Measurements from ENCODE around the gene ULK1. TPM values are rescaled to one million over a fixed set of nuclear protein-coding genes. Genes with fewer than 3 reads are reported as not detected.

The ULK1 gene
- total and polyA plus RNA-seq, 10 donors = 9.9 to 60.7 (median 46.7) TPM

DNA sequence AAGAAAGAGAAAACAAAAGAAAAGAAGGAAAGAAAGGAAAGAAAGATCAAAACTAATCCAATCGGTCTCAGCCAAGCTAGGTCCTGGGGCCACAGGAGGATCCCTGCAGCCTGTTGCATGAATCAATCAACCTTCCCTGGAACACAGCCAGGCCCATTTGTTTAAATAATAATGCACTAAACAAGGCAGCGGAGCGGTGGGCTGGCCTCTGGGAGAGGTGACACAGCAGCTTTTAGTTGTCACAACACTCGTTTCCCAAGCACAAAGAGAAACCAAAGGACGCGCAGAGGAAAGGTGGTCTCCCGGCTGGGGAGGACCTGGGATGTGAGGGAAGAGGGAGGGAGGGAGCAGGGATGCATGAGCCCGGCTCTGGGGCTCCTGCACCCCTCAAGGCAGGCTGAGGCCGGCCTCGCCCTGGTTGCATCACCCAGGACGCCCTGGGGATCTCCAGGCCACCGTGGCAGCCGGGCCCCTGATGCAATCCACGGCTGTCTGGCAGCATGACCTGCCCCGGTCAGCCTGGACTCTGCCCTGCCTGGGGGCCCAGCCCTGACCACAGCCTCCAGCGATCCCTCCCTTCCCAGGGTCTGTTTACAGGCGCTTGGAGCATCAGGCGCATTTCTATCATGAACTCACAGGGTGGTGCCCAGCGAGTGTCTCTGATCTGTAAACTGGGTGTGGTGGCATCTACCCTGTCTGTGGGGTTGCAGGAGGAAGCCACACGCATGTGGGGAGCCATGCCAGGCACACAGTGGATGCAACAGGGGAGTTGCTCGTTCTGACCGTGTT lies 33.8 kb upstream of the ULK1 start:
- peak; percentile 90 for DNase-seq
- peaks cover 0 to 34% (median 11%) of the 10 kb centered on the region in 6 donors for H3K4me1 ChIP-seq
- no peaks in the 10 kb centered on the region for H3K36me3 ChIP-seq
- intact Hi-C loops (cut with DNase I; ENCODE audit: low total_unique reads) = no loop called here
- TF ChIP-seq, protein P1, sequence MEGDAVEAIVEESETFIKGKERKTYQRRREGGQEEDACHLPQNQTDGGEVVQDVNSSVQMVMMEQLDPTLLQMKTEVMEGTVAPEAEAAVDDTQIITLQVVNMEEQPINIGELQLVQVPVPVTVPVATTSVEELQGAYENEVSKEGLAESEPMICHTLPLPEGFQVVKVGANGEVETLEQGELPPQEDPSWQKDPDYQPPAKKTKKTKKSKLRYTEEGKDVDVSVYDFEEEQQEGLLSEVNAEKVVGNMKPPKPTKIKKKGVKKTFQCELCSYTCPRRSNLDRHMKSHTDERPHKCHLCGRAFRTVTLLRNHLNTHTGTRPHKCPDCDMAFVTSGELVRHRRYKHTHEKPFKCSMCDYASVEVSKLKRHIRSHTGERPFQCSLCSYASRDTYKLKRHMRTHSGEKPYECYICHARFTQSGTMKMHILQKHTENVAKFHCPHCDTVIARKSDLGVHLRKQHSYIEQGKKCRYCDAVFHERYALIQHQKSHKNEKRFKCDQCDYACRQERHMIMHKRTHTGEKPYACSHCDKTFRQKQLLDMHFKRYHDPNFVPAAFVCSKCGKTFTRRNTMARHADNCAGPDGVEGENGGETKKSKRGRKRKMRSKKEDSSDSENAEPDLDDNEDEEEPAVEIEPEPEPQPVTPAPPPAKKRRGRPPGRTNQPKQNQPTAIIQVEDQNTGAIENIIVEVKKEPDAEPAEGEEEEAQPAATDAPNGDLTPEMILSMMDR (IDR thresholded peaks at IDR 0.05 in 8 of 11, conservative IDR thresholded peaks at IDR 0.05 in 3 of 11) = no peak
- TF ChIP-seq POLR2AphosphoS5 (IDR thresholded peaks at IDR 0.05) = peak in 1 of 3 donors; percentile 67
- peak overlapping the region in 4 of 8 donors; percentile 4 to 54 (median 16) for H3K4me3 ChIP-seq
- peak overlapping the region in 6 of 8 donors; percentile 55 to 86 (median 72) for H3K27ac ChIP-seq
- H3K9me3 ChIP-seq = no peaks in the 10 kb centered on the region
- peaks cover 0 to 40% (median 2%) of the 10 kb centered on the region in 7 donors for H3K27me3 ChIP-seq (replicated peaks in 1 of 7)
- WGBS, 5 donors = 27 to 53% (median 41%) methylated on average over 20 to 22 of the region's 22 CpGs

GRCh38 chr12:131861261-131862083 lies 33.0 kb upstream of the ULK1 start:
- H3K9me3 ChIP-seq = no peaks in the 10 kb centered on the region
- peaks cover 0 to 33% (median 0%) of the 10 kb centered on the region in 7 donors for H3K27me3 ChIP-seq (replicated peaks in 1 of 7)
- peak overlapping the region in 1 of 8 donors; percentile 54 for H3K4me3 ChIP-seq
- WGBS, 5 donors = 82 to 93% (median 86%) methylated on average over 11 to 12 of the region's 12 CpGs
- intact Hi-C loops (cut with DNase I; ENCODE audit: low total_unique reads) = no loop called here
- no peaks in the 10 kb centered on the region for H3K36me3 ChIP-seq
- H3K27ac ChIP-seq = peak overlapping the region in 6 of 8 donors; percentile 55 to 86 (median 72)
- H3K4me1 ChIP-seq = peaks cover 0 to 34% (median 11%) of the 10 kb centered on the region in 6 donors
- TF ChIP-seq POLR2A (IDR thresholded peaks at IDR 0.05) = no peak
- TF ChIP-seq, protein P1 (IDR thresholded peaks at IDR 0.05 in 8 of 11, conservative IDR thresholded peaks at IDR 0.05 in 3 of 11) = no peak
- no peak for TF ChIP-seq POLR2AphosphoS5 (IDR thresholded peaks at IDR 0.05)
- DNase-seq = no peak

DNA sequence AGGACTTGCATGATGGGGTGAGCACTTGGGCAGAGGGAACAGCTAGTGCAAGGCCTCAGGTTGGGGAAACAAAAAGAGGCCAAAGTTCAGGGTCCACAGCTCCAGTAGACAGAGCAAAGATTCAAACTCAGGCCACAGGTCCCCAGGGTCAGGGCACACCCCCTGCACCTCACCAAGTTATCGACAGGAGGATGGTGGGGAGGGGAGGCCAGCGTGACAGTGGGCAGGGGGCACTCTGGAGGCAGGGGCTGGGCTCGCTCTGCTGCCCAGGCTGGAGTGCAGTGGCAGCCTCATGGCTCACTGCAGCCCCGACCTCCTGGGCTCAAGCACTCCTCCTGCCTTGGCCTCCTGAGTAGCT lies 32.4 kb upstream of the ULK1 start:
- H3K4me1 ChIP-seq = peaks cover 0 to 34% (median 11%) of the 10 kb centered on the region in 6 donors
- TF ChIP-seq, protein P1 (IDR thresholded peaks at IDR 0.05 in 8 of 11, conservative IDR thresholded peaks at IDR 0.05 in 3 of 11) = no peak
- TF ChIP-seq POLR2AphosphoS5 (IDR thresholded peaks at IDR 0.05) = no peak
- TF ChIP-seq POLR2A (IDR thresholded peaks at IDR 0.05) = no peak
- WGBS, 5 donors = 55 to 77% (median 65%) methylated on average over 4 of the region's 4 CpGs
- no peak for DNase-seq
- H3K27me3 ChIP-seq (replicated peaks in 1 of 7) = peaks cover 0 to 28% (median 0%) of the 10 kb centered on the region in 7 donors
- H3K27ac ChIP-seq = no peak overlapping the region
- no peaks in the 10 kb centered on the region for H3K36me3 ChIP-seq
- intact Hi-C loops (cut with DNase I; ENCODE audit: low total_unique reads) = no loop called here
- no peaks in the 10 kb centered on the region for H3K9me3 ChIP-seq
- no peak overlapping the region for H3K4me3 ChIP-seq

- Histone ChIP-seq H3K27me3 (replicated peaks in 1 of 7) (peaks cover 0 to 24% (median 0%) of the 10 kb centered on the region in 7 donors), H3K9me3 (no peaks in the 10 kb centered on the region), H3K27ac (no peak overlapping the region), H3K4me3 (no peak overlapping the region), H3K4me1 (peaks cover 0 to 35% (median 11%) of the 10 kb centered on the region in 6 donors), H3K36me3 (no peaks in the 10 kb centered on the region)
- DNase-seq = peak; percentile 48
- TF ChIP-seq, protein P1 (IDR thresholded peaks at IDR 0.05 in 8 of 11, conservative IDR thresholded peaks at IDR 0.05 in 3 of 11) = no peak
- TF ChIP-seq POLR2AphosphoS5 (IDR thresholded peaks at IDR 0.05) (no peak), POLR2A (IDR thresholded peaks at IDR 0.05) (no peak)
- WGBS, 5 donors = 74 to 83% (median 79%) methylated on average over 14 of the region's 14 CpGs
- intact Hi-C loops (cut with DNase I; ENCODE audit: low total_unique reads) = no loop called here
Observed at GRCh38 chr12:131862600-131862993, 31.8 kb upstream of the ULK1 start.

Data from spleen (tissue), 11 donors.